ENCODE measurements around the gene SCTR. TPM values are rescaled to one million over a fixed set of nuclear protein-coding genes. Genes with fewer than 3 reads are reported as not detected.
A peak's percentile ranks its signal among the peaks of the same experiment; 100 is the strongest.

SCTR gene
- total and polyA plus RNA-seq, 11 donors, result 0.28 to 2.2 (median 0.44) TPM; not detected in 2

DNA sequence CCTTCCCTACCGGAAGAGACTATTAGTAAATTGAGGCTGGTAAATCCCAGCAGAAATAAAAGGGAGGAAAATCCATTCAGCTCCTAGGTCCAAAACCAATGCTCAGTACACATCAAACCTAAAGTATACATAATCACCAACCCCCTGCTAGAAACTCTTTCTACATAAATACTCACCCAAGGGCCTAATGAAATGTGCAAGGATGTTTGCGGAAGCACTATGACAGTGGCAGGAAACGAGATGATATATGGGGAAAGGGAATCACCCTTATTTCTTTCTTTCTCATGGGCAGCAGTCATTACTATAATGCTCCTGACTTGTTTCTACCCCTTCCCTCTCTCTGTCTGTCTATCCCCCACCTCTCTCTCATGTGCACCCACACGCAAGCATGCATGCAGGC lies 1.3 kb upstream of the SCTR start:
- TF ChIP-seq POLR2A (IDR thresholded peaks at IDR 0.05), result no peak
- no peak for TF ChIP-seq CTCF (IDR thresholded peaks at IDR 0.05)
- intact Hi-C loops (cut with DNase I), result loop anchor here in 1 of 10 donors (10.0 kb wide), 1 partner anchor 119 kb away; no protein-coding TSS in a partner anchor
- no peak overlapping the region for H3K4me3 ChIP-seq
- no peak for DNase-seq
- 74 to 85% (median 79%) methylated on average over 4 of the region's 4 CpGs for WGBS, 4 donors
- H3K4me1 ChIP-seq, result peaks cover 0 to 16% (median 0%) of the 10 kb centered on the region in 12 donors
- no peaks in the 10 kb centered on the region for H3K36me3 ChIP-seq
- H3K9me3 ChIP-seq, result no peaks in the 10 kb centered on the region
- H3K27me3 ChIP-seq, result peaks cover 5 to 48% (median 19%) of the 10 kb centered on the region in 9 donors
- no peak for ATAC-seq
- H3K27ac ChIP-seq, result no peak overlapping the region

DNA sequence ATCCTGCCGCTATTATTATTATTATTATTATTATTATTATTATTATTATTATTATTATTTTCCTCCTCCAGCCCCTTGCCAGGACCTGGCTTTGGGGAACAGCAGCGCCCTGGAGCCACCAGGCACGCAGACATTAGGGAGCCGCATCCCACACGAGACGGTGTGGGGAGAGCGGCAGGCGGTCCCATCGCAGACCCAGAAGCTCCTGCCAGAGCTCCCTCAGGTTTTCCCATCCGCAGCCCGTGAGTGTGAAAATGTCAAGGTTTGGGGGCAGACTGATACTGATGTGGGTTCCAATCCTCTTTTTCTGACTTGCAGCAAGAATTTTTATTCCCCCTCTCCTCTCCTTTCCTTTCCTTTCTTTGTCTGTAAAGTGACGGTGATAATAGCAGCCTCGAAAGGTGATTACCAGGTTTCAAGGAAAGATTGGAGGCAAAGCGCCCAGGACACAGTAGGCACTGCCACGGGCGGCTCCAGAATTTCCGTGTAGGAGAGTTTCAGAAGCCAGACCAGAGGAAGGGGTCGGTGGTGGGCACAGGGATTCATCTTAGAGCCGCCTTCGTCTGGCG lies 816 bp downstream of the SCTR start:
- Histone ChIP-seq H3K36me3 (no peaks in the 10 kb centered on the region), H3K27me3 (peaks cover 5 to 48% (median 19%) of the 10 kb centered on the region in 9 donors), H3K27ac (no peak overlapping the region), H3K4me1 (peaks cover 0 to 16% (median 0%) of the 10 kb centered on the region in 12 donors), H3K4me3 (peak overlapping the region in 4 of 12 donors; percentile 1 to 39 (median 22)), H3K9me3 (no peaks in the 10 kb centered on the region)
- intact Hi-C loops (cut with DNase I), result loop anchor here in 1 of 10 donors (10.0 kb wide), 1 partner anchor 121 kb away; no protein-coding TSS in a partner anchor
- DNase-seq, result no peak
- no peak for ATAC-seq
- whole genome bisulfite sequencing, 4 donors, result 4 to 9% (median 5%) methylated on average over 21 of the region's 21 CpGs
- no peak for TF ChIP-seq CTCF (IDR thresholded peaks at IDR 0.05)
- TF ChIP-seq POLR2A (IDR thresholded peaks at IDR 0.05), result no peak

- intact Hi-C loops (cut with DNase I), result loop anchor here in 1 of 10 donors (10.0 kb wide), 1 partner anchor 122 kb away; no protein-coding TSS in a partner anchor
- no peak for ATAC-seq
- DNase-seq, result no peak
- Histone ChIP-seq H3K36me3 (no peaks in the 10 kb centered on the region), H3K9me3 (no peaks in the 10 kb centered on the region), H3K4me3 (no peak overlapping the region), H3K27me3 (peaks cover 5 to 48% (median 19%) of the 10 kb centered on the region in 9 donors), H3K27ac (no peak overlapping the region), H3K4me1 (peaks cover 0 to 16% (median 0%) of the 10 kb centered on the region in 12 donors)
- WGBS, 4 donors, result 57 to 70% (median 67%) methylated on average over 6 of the region's 6 CpGs
- TF ChIP-seq POLR2A (IDR thresholded peaks at IDR 0.05), result no peak
- TF ChIP-seq CTCF (IDR thresholded peaks at IDR 0.05), result no peak
Measured at GRCh38 chr2:119522671-119523070, 1.6 kb downstream of the SCTR start.

GRCh38 chr2:119521433-119522050 lies 2.7 kb downstream of the SCTR start:
- no peak for DNase-seq
- peaks cover 0 to 16% (median 0%) of the 10 kb centered on the region in 12 donors for H3K4me1 ChIP-seq
- no peak overlapping the region for H3K27ac ChIP-seq
- no peak for TF ChIP-seq POLR2A (IDR thresholded peaks at IDR 0.05)
- TF ChIP-seq CTCF (IDR thresholded peaks at IDR 0.05), result no peak
- intact Hi-C loops (cut with DNase I), result loop anchor here in 1 of 10 donors (10.0 kb wide), 1 partner anchor 123 kb away; no protein-coding TSS in a partner anchor
- no peaks in the 10 kb centered on the region for H3K9me3 ChIP-seq
- 86 to 90% (median 89%) methylated on average over 11 of the region's 11 CpGs for WGBS, 4 donors
- no peak overlapping the region for H3K4me3 ChIP-seq
- H3K27me3 ChIP-seq, result peaks cover 5 to 44% (median 19%) of the 10 kb centered on the region in 9 donors
- no peak for ATAC-seq
- H3K36me3 ChIP-seq, result no peaks in the 10 kb centered on the region

All from heart left ventricle (tissue), 16 donors.